Osteocyte (in vitro differentiated cells): ENCODE data around the gene NOL11. TPM values are rescaled to one million over a fixed set of nuclear protein-coding genes. Genes with fewer than 3 reads are reported as not detected.

Source experiments
- DNase-seq: peaks from one replicate; pipeline ENCODE4 v3.0.0; 2021; ENCODE audit warnings: mixed read lengths; ENCODE audit not compliant: unreplicated experiment; ENCODE audit errors: extremely low spot score
- H3K27ac Mint-ChIP-seq: one replicate; pipeline ENCODE4 v1.8.0; 2021; ENCODE audit warnings: mild to moderate bottlenecking, mixed read lengths; ENCODE audit not compliant: unreplicated experiment
- H3K27me3 Mint-ChIP-seq: one replicate; pipeline ENCODE4 v1.8.0; 2021; ENCODE audit warnings: mixed read lengths; ENCODE audit not compliant: unreplicated experiment
- H3K36me3 Mint-ChIP-seq: one replicate; pipeline ENCODE4 v1.8.0; 2021; ENCODE audit warnings: mixed read lengths; ENCODE audit not compliant: unreplicated experiment
- H3K4me1 Mint-ChIP-seq: one replicate; pipeline ENCODE4 v1.8.0; 2021; ENCODE audit warnings: mixed read lengths; ENCODE audit not compliant: unreplicated experiment
- H3K4me3 Mint-ChIP-seq: one replicate; pipeline ENCODE4 v1.8.0; 2021; ENCODE audit warnings: mild to moderate bottlenecking, moderate library complexity, mixed read lengths; ENCODE audit not compliant: unreplicated experiment
- H3K9me3 Mint-ChIP-seq: one replicate; pipeline ENCODE4 v1.8.0; 2021; ENCODE audit warnings: mixed read lengths; ENCODE audit not compliant: unreplicated experiment
- CTCF ChIP-seq: fragments of 200-600 bp; sonication (generic); IDR thresholded peaks from 2 replicates; pipeline ENCODE4 v1.5.0; 2021; ENCODE audit warnings: antibody characterized with exemption, mild to moderate bottlenecking, moderate library complexity
- total RNA-seq: library from RNA; stranded (reverse); gene quantifications from 2 replicates; pipeline ENCODE4 v1.2.1, GENCODE V29; 2021

The NOL11 gene
- total RNA-seq, 1 donor from 2014 or later = 32.2 TPM

DNA sequence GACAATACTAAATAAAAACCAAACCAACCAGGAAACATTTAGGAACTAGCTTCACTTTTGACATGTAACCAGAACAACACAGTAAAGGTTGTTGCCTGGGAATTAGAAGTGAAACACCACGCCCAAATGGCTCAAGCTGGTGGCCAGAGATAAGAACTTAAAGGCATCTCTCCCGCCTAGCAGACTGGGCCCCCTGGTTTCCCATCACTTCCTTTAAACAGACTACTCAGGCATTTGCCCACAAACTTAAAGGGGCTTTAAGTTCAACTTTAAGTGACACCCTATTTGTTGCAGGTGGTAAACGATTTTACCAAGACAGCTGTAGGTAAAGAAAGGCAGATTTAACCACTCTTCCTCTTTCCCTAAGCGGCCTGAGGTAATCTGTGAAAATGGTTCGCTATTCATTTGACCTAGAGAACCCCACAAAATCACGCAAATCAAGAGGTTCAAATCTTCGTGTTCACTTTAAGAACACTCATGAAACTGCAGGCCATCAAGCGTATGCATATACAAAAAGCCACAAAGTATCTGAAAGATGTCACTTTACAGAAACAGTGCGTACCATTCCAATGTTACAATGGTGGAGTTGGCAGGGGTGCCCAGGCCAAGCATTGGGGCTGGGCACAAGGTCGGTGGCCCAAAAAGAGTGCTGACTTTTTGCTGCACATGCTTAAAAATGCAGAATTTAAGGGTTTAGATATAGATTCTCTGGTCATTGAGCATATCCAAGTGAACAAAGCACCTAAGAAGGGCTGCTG lies 66.8 kb downstream of the NOL11 start:
- peaks cover 18% of the 10 kb centered on the region for H3K27me3 Mint-ChIP-seq
- H3K9me3 Mint-ChIP-seq = no peaks in the 10 kb centered on the region
- no peaks in the 10 kb centered on the region for H3K36me3 Mint-ChIP-seq
- H3K27ac Mint-ChIP-seq = no peak overlapping the region
- no peak for DNase-seq
- no peaks in the 10 kb centered on the region for H3K4me1 Mint-ChIP-seq
- no peak for TF ChIP-seq CTCF
- no peak overlapping the region for H3K4me3 Mint-ChIP-seq

DNA sequence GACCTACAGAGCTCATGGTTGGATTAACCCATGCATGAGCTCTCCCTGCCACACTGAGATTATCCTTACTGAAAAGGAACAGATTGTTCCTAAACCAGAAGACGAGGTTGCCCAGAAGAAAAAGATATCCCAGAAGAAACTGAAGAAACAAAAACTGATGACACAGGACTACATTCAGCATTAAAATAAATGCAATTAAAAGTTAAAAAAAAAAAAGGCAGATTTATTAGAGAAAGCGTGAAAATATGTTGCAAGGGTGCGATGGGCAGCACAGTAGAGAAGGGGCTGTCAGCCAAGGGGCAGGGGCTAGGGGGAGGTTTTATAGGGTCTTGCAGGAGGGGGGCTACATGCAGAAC lies 67.4 kb downstream of the NOL11 start:
- no peak for DNase-seq
- TF ChIP-seq CTCF = no peak
- Mint-ChIP-seq H3K27ac (no peak overlapping the region), H3K36me3 (no peaks in the 10 kb centered on the region), H3K27me3 (peaks cover 18% of the 10 kb centered on the region), H3K4me3 (no peak overlapping the region), H3K9me3 (no peaks in the 10 kb centered on the region), H3K4me1 (no peaks in the 10 kb centered on the region)

- TF ChIP-seq CTCF = no peak
- H3K27me3 Mint-ChIP-seq = peaks cover 18% of the 10 kb centered on the region
- no peak overlapping the region for H3K27ac Mint-ChIP-seq
- no peak for DNase-seq
- no peaks in the 10 kb centered on the region for H3K9me3 Mint-ChIP-seq
- no peaks in the 10 kb centered on the region for H3K4me1 Mint-ChIP-seq
- H3K36me3 Mint-ChIP-seq = no peaks in the 10 kb centered on the region
- no peak overlapping the region for H3K4me3 Mint-ChIP-seq
Observed at GRCh38 chr17:67785504-67785903, 67.8 kb downstream of the NOL11 start.

Other genes starting within 250 kb of the NOL11 start
- gene BPTF, start 107.6 kb downstream of the NOL11 start, total RNA-seq = 95.7 and 98.5 TPM in 2 replicates